Hippocampal formation (tissue), 2 donors: ENCODE measurements around the gene MPDZ.

Source experiments
- DNase-seq, 2 donors: peaks; one replicate each; lab custom pipeline; 2025; lab: John Stamatoyannopoulos, UW

Gene MPDZ, protein sequence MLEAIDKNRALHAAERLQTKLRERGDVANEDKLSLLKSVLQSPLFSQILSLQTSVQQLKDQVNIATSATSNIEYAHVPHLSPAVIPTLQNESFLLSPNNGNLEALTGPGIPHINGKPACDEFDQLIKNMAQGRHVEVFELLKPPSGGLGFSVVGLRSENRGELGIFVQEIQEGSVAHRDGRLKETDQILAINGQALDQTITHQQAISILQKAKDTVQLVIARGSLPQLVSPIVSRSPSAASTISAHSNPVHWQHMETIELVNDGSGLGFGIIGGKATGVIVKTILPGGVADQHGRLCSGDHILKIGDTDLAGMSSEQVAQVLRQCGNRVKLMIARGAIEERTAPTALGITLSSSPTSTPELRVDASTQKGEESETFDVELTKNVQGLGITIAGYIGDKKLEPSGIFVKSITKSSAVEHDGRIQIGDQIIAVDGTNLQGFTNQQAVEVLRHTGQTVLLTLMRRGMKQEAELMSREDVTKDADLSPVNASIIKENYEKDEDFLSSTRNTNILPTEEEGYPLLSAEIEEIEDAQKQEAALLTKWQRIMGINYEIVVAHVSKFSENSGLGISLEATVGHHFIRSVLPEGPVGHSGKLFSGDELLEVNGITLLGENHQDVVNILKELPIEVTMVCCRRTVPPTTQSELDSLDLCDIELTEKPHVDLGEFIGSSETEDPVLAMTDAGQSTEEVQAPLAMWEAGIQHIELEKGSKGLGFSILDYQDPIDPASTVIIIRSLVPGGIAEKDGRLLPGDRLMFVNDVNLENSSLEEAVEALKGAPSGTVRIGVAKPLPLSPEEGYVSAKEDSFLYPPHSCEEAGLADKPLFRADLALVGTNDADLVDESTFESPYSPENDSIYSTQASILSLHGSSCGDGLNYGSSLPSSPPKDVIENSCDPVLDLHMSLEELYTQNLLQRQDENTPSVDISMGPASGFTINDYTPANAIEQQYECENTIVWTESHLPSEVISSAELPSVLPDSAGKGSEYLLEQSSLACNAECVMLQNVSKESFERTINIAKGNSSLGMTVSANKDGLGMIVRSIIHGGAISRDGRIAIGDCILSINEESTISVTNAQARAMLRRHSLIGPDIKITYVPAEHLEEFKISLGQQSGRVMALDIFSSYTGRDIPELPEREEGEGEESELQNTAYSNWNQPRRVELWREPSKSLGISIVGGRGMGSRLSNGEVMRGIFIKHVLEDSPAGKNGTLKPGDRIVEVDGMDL (N-terminal part only)

DNA sequence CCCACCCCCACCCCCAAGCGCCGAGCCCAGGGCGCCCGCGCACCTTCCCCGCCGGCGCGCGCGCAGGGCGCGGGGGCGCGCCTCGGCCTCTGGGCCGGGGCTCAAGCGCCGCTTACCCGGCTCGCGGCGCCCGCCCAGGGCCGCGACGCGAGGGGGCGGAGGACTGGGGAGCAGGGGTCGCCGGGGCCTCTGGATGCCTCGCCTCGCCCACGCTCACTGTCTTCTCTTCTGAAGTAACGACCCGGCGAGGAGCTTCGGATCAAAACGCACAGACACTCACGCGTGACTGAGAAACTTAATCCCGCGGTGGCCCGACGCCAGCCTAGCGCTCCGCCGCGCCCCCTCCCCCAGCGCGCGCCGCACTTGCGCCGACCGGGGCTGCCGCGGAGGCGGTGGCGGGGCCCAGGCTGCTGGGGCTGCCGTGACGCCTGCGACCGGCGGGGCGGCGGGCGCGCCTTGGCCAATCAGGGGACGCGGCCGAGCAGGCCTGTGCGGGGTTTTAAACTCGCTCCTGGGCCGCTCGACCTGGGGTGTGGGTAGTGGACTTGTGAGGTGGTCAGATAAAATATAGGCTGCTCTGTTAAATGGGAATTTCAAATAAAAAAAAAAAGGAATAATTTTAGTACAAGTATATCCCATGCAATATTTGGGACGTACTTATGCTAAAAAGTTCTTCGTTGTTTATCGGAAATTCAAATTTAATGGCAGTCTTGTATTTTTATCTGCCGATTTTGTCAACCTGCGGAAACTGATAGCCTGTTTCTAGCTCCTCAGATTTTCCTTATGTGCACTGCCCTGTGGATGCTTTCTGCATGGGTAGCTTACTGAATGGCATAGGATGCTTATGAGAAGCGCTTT is at the start of gene MPDZ:
MPDZ (minus strand) TSS at position 409 of the 858 bp plus-strand sequence. CDS start 29,377 bp downstream, outside the sequence.
- DNase-seq: peak; percentile 29 to 60

- no peak for DNase-seq
Observed at GRCh38 chr9:13324988-13325387, 45.5 kb upstream of the MPDZ start.

GRCh38 chr9:13322828-13323550 is 43.5 kb upstream of the MPDZ start:
- no peak for DNase-seq

DNA sequence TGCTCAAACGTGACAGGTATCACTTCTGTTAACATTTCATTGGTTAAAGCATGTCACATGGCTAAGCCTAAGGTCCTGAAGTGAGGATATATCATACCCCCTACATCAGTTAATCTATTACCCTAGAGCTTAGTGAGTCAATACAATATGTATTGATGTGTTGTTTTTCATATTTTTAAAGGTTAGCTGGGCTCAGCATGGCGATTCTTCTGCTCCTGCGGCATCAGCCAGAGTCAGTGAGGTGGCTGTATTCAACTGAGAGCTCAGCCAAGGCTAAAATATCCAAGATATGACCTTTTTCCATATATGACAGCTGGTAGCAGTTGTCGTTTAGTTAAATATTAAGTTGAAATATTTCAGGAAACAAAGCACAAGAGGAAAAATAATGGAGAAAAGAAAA is 38.5 kb upstream of the MPDZ start:
- DNase-seq: no peak

DNA sequence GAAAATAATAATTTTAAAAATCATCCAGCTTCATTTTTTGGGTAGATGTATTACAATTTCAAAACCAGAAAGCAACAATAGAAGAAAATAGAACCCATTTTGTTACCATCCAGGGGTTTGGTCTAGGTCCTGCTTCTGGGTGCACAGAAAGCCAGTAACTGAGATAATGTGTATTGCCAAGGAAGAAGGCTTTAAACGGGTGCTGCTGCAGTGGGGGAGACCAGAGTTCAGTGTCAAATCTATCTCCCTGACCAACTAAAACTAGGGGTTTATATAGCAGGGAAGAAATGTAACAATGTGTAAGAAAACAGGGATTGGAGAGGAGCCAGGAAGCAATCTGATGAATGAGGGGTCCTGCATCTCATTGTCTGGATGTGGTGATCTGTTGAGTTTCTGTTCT is 17.5 kb upstream of the MPDZ start:
- no peak for DNase-seq

DNA sequence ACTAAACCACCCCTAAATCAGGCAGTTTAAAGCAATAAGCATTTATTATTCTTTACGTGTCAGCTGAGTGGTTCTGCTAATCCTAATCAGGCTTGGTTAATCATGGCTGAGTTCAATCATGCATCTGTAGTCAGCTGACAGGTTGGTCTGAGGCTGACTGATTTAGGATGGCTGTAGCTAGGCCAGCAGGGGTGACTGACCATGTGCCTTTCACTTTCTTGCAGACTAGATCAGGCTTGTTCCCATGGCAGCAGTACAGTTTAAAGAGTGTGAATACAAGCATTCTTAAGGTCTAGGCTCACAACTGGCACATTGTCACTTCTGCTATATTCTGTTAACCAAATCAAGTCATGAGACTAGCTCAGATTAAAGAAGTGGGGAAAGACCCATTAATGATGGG is 16.1 kb upstream of the MPDZ start:
- DNase-seq: no peak

GRCh38 chr9:13292782-13293181 is 13.3 kb upstream of the MPDZ start:
- DNase-seq: no peak

GRCh38 chr9:13292158-13292557 is 12.7 kb upstream of the MPDZ start:
- no peak for DNase-seq

GRCh38 chr9:13291718-13292117 is 12.2 kb upstream of the MPDZ start:
- no peak for DNase-seq

- no peak for DNase-seq
Observed at GRCh38 chr9:13284011-13284410, 4.5 kb upstream of the MPDZ start.

DNA sequence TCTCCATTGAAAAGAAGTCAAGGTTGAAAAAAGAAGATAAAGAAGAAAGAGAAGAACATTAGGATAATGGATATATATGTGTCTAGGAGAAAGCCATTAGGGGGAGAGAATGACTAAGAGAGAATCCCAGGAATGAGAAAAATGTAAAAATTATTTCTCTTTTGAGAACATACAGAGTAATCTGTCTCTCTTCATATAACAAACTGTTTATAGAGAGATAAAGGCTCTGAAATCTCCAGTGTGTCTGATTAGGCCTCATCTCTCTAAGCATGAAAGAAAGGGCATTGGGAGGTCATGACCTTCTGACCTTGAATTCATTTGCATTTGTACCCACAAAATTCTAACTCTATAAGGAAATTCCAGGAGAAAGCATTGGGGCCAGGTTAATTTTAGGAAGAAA is 3.5 kb upstream of the MPDZ start:
- no peak for DNase-seq

DNA sequence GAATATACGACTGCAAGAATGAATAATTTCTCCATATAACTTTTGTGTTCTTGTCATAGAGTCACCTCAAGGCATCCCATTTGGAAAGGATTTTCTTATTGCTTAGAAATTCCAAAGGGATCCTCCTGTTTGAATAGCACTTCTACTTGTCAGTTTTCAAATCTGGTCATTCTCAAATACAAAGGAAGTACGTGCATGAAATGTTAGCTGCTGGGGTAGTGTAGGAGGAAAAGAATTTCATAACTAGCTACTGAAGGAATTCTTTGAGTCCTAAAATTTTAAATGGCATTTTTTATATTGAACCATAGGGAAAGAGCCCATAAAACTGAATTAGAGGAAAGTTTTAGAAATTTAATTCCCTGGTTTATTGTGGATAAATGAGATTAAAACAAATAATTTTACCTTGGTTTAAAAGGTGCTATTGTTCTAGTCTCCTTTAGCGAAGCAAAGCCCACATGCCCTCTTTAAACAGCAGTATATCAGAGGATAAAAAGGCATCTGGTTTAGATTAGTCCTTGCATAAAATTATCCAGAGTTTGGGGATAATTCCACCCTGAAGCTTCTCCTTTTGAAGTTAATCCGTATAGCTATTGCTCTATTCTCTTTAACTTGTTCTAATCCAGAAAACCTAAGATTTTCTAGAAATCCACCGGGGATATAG is 2.0 kb upstream of the MPDZ start:
- no peak for DNase-seq

GRCh38 chr9:13278368-13279246 is 885 bp downstream of the MPDZ start:
- DNase-seq: peak; percentile 66 to 84

GRCh38 chr9:13278023-13278367 is 1.5 kb downstream of the MPDZ start:
- no peak for DNase-seq

- no peak for DNase-seq
Observed at GRCh38 chr9:13274886-13275641, 4.4 kb downstream of the MPDZ start.

- no peak for DNase-seq
Observed at GRCh38 chr9:13270734-13271133, 8.8 kb downstream of the MPDZ start.

GRCh38 chr9:13269589-13270452 is 9.7 kb downstream of the MPDZ start:
- no peak for DNase-seq
